ENCODE measurements around the gene CASK.

Gene CASK

DNA sequence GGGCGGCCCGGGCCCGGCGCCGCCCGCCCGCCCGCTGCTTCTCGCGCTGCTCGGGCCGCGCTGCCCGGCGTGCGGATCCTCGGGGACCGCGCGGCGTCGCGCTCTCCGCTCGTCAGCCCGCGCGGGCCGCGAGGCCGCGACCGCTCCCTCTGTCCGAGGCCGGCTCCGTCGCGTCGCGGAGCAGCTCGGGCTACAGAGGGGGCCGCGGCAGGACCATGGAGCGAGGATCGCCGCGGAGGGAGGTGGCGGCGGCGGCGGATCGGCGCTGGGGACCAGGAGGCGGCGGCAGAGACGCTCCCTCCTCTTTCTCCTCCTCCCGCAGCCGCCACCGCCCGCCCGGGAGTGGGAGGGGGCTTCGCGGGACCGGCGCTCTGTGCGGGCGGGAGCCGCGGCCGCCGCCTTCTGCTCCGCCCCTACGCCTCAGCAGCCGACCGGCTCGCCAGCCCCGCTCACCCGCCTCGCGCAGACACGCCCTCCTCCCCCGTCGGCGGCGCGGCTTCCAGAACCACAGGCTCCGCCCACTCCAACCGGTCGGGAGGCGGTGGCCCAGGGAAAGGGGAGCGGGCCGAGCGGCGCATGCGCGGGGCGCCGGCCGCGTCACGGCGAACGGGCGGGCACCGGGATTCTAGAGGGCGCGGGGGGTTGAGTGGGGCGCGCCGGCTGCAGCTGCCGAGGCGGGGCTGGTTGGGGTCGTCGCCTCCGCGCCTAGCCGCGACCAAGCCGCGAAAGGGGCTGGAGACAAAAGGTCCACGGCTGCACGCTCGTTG lies at the start of gene CASK:
Gene CASK (minus strand): TSS at position 344 of the 767 bp plus-strand sequence. CDS start 566 bp downstream, outside the sequence.
- peak; percentile 54 for DNase-seq

DNA sequence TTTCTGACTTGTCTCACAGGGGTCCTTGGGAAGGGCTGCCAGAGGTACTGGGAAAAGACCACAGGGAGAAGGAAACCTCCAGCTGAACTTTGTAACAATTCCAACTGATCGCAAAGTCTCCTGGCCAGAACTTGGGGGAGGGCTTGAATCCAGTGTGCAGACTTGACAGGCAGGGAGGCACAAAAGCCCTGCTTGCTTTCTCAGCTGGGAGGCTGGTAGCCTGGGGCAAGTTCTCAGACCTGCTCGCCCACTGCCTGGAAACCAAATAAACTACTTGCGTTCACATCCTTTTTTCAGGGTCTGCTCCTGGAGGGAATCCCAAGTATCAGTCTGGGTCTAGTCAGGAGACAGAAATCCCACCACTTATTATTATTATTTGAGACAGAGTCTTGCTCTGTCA lies 48.0 kb upstream of the CASK start:
- no peak for DNase-seq

- no peak for DNase-seq
Measured at GRCh38 chrX:41970419-41970818, 47.1 kb upstream of the CASK start.

DNA sequence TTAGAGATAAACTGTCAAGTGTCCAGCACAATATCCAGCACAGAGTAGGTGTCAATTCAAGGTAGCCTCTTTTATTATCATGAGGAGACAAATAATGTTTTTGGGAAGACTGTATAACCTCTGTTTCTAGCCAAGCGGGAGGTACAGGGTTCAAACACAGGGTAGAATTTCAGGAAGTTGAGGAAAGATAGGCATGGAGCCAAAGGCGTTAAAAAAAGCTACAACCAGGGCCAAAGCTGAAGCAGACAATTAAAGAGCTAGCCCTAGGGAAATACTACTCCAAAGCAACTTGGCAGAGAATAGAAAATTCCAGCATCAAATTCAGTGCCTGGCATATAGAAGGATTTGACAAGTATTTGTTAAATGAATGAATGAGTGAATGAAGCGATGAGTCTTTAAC lies 40.0 kb upstream of the CASK start:
- DNase-seq, result no peak

DNA sequence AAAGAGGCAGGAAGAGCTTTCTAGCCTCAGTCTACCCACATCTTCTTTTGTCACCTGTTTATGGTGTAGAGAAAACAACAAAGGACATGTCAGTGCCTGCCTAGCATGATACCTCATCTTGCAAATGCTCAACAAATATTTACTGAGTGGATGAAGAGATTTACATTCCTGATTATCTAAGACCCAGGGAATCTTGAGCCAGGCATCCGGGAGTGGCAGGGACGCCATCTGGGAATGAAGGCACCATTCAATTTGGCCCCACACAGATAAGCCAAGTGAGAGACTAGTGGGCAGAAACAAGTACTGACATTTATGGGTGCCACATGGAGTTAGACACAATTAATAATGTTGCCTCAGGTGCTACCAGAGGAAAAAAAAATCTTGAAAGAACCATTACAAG lies 36.8 kb upstream of the CASK start:
- DNase-seq, result no peak

DNA sequence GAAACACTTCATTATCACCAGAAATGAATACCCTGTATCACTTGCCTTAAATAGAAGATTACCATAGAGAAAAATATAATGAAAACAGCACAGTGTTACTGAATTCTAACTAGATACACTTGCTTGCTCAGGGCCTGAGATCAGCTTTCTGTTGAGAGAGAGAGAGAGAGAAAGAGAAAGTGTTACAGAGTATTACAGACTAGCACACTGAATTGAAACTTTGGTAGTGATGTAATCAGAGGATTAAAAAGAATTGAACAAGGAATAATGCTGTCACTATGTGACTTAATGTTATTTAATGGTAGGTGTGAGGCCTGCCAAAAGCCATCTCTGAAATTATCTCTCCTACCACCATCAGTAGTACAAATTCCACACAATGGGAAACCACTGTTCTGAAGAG lies 35.5 kb upstream of the CASK start:
- no peak for DNase-seq

DNA sequence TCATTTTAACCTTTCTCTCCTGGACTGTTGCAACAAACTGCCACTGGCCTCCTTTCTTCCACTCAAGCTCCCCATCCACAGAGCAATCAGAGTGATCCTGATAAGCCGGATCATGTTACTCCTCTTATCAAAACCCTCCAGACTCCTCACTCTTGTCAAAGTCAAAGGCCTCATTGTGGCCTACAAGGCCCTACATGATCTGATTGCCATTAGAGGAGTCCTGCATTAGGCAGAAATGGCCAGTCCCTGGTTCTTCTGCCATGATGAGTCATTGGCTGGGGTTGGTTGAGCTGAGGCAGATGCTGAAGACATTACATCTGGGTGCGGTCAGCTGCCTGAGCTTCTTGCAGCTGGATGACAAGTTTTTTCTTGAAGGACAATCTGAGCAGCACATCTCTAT lies 32.7 kb upstream of the CASK start:
- no peak for DNase-seq

- no peak for DNase-seq
Measured at GRCh38 chrX:41952102-41952501, 28.7 kb upstream of the CASK start.

GRCh38 chrX:41946989-41947612 lies 23.7 kb upstream of the CASK start:
- no peak for DNase-seq

DNA sequence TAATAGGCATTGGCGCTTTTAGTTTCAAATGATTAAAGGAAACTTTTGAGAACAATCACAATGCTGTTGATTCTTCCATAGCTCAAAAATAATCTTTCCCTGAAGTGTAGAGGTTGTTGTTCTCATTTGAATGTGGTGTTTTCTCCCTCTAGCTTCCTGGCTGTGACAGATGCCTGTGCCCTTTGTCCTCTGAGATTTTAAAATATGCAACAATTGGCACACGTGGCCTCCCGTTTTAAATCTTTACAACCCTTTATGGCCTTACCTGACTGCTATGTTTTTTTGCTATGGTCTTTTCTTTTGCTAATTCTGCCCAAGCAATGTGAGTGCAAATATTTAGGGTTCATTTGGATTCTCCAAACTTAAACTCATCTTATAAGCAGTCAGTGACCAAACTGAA lies 22.9 kb upstream of the CASK start:
- DNase-seq, result no peak

- no peak for DNase-seq
Measured at GRCh38 chrX:41935832-41936231, 12.5 kb upstream of the CASK start.

DNA sequence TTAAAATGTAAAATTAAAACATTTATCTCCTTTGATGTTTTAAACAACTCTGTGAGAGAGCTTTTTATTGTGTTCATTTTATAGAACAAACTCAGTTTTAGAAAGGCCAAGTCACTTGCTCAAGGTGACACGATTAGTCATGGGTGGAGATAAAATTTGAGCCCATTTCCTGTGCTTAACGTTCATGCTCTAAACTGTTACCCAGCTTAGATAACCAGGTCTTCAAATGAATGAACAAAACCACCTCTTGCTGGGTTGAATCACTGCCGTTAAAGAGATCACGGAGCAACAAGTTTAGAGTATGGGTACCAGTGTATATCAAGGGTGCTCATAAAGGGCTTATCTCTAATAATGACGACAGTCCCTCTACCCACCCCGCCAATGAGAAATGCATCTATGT lies 10.2 kb upstream of the CASK start:
- DNase-seq, result no peak

GRCh38 chrX:41932885-41933284 lies 9.5 kb upstream of the CASK start:
- no peak for DNase-seq

DNA sequence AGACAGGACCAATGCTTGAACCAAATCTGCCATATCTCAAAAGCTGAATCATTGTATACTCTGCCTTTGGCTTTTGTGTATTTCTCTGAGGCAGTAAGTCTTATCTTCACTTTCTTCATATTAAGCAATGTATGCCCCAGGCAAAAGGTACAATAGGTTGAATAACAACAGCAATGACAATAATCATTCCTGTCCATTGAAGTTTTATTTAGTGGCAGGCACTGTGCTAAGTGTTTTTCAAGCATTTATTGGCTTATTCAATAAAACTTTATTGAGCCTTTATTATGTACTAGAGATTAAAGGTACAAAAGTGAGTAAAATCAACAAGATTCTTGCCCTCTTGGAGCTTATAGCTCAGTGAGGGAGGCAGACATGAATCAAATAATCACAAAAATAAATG lies 8.2 kb upstream of the CASK start:
- no peak for DNase-seq

DNA sequence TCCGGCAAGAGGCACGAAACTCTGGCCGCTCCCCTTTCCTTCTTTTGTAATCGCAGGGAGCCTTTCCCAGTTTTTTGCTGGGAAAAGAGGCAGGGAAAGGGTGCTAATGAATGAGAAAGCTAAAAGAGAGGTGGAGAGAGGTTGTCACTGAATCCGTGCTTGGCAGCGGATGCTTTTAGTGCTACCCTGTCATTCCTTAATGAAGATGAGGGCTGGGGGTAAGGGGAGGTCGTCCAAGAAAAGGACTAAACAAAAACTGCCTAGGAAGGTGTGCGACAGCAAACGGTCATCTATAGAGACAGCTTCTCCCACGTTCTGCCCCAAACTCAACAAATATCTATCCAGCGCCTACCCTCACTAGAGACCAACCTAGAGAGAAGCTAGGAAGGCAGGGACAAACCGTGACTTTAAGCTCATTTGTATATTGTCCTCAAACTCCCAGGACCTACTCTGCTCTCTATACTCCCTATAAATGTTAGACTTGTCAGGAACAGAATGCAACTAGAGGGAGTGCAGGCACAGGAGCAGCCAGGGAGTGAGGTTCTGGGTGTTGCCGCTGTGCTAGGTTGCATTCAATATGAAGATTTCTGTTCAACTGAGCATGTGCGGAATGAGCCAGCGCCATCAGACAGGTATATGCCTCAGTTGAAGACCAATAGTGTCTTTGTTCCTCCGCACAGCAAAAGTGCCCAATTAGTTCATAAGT lies 777 bp upstream of the CASK start:
- DNase-seq, result peak; percentile 35

- no peak for DNase-seq
Measured at GRCh38 chrX:41922431-41923151, 763 bp downstream of the CASK start.

- no peak for DNase-seq
Measured at GRCh38 chrX:41921492-41922430, 1.6 kb downstream of the CASK start.

- no peak for DNase-seq
Measured at GRCh38 chrX:41919870-41920269, 3.5 kb downstream of the CASK start.

- no peak for DNase-seq
Measured at GRCh38 chrX:41917517-41917916, 5.8 kb downstream of the CASK start.

DNA sequence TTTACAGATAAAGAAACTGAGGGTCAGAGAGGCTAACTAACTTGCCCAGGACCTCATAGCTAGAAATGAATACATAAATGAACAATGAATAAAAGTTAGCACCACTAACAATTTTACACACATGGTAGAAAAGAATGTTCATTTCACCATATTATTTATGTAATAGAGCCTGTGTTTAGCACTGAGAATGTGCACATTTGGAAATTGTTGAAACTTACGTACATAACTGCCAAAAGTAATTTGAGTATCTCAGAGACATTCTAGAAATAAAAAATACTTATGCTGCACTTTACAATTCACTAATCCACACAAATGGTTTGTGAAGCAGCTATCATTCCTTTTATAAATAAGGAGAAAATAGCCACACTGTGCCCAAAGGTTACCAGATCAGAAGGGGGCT lies 9.9 kb downstream of the CASK start:
- DNase-seq, result no peak

- DNase-seq, result no peak
Measured at GRCh38 chrX:41912923-41913322, 10.4 kb downstream of the CASK start.

DNA sequence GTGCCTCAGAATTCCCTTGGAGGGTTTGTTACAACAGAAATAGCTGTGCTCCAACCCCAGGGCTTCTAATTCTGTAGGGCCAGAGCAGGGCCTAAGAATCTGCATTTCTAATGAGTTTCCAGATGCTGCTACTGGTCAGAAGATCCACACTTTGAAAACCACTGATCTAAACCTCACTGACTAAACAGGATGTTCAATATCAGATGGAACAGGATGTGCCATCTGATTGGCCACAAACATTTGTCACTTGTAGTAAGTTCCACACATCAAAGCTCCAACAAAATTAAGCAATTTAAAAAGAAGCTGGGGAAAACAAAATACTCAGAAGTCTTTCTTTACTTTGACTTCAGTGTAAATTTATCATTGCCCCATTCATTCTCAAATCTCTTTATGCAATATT lies 14.3 kb downstream of the CASK start:
- no peak for DNase-seq
